K562 (cell line): ENCODE measurements around the gene LAIR2.

Experiments used
- ESRRA ChIP-seq: fragments of 450-650 bp; IDR thresholded peaks from 2 replicates; pipeline ENCODE4 v1.6.1; 2014; ENCODE audit warnings: low read depth, mild to moderate bottlenecking, moderate library complexity, borderline replicate concordance
- FOXK2 ChIP-seq, 2 experiments: fragments of 450-650 bp; IDR thresholded peaks in 1 of 2; conservative IDR thresholded peaks in 1 of 2; 2 replicates each; pipeline ENCODE4 v1.6.1; 2016; ENCODE audit warnings: low read depth in 2 of 2, mild to moderate bottlenecking in 1 of 2

- TF ChIP-seq ESRRA (no peak), FOXK2 (conservative IDR thresholded peaks at IDR 0.05 in 1 of 2, IDR thresholded peaks at IDR 0.05 in 1 of 2; ENCODE audit: low read depth in 2 of 2) (no peak)
These were observed 46.7 kb upstream of the LAIR2 start for GRCh38 chr19:54455786-54456422.
